H1 (cell line): ENCODE data around the gene FADS2. TPM values are rescaled to one million over a fixed set of nuclear protein-coding genes. Genes with fewer than 3 reads are reported as not detected.

Source experiments
- CTCF ChIA-PET: fragments of 300-600 bp; sonication (Branson Sonifier 250); formaldehyde crosslinking; loops from one replicate; lab custom pipeline; 2021; ENCODE audit not compliant: partially characterized antibody; lab: Charles Lee
- POLR2A ChIA-PET: fragments of 300-600 bp; sonication (Branson Sonifier 250); formaldehyde crosslinking; loops from one replicate; lab custom pipeline; 2021; ENCODE audit warnings: inconsistent platforms; ENCODE audit not compliant: partially characterized antibody; lab: Charles Lee
- DNase-seq, 2 experiments: peaks; one replicate each; pipeline versions ENCODE4 v3.0.0 to v3.0.0-alpha.2; 2010 to 2022; ENCODE audit warnings: low spot score in 2 of 2, low read depth in 1 of 2, mixed read lengths in 1 of 2
- FAIRE-seq: peaks from 2 replicates; lab custom pipeline; 2011; peaks lifted over from hg19 to GRCh38; lab: Jason Lieb, UNC
- H2AFZ ChIP-seq: 2 replicates; pipeline ENCODE4 v1.8.1; 2012; ENCODE audit warnings: low read length, inconsistent platforms
- H2AK5ac ChIP-seq: 2 replicates; pipeline ENCODE4 v1.6.1; 2013; ENCODE audit warnings: low read depth, low read length
- H2BK120ac ChIP-seq: replicated peaks from 2 replicates; pipeline ENCODE3; 2013; ENCODE audit warnings: low read depth, low read length, inconsistent platforms
- H2BK12ac ChIP-seq: 2 replicates; pipeline ENCODE4 v1.6.1; 2013; ENCODE audit warnings: low read depth, low read length
- H2BK15ac ChIP-seq: 2 replicates; pipeline ENCODE4 v1.6.1; 2013; ENCODE audit warnings: low read length
- H2BK20ac ChIP-seq: 2 replicates; pipeline ENCODE4 v1.6.1; 2013; ENCODE audit warnings: low read length
- H2BK5ac ChIP-seq: 2 replicates; pipeline ENCODE4 v1.6.1; 2013; ENCODE audit warnings: low read depth, low read length
- H3K14ac ChIP-seq: 2 replicates; pipeline ENCODE4 v1.6.1; 2013; ENCODE audit warnings: inconsistent platforms; ENCODE audit not compliant: insufficient read length
- H3K18ac ChIP-seq: 2 replicates; pipeline ENCODE4 v1.6.1; 2013; ENCODE audit warnings: low read length; ENCODE audit errors: extremely low read depth
- H3K23ac ChIP-seq: 2 replicates; pipeline ENCODE4 v1.6.1; 2013; ENCODE audit warnings: inconsistent platforms; ENCODE audit not compliant: insufficient read length
- H3K23me2 ChIP-seq: 2 replicates; pipeline ENCODE4 v1.6.1; 2013; ENCODE audit warnings: low read depth, low read length
- H3K27ac ChIP-seq: 2 replicates; pipeline ENCODE4 v1.6.1; 2011; ENCODE audit warnings: low read depth, low read length, inconsistent platforms
- H3K27me3 ChIP-seq, 4 experiments: replicated peaks in 1 of 4; 1 replicate in 1 of 4; 2 replicates in 3 of 4; pipeline versions ENCODE4 v1.6.1 to v1.8.1; 2011 to 2013; ENCODE audit warnings: low read length in 3 of 4, mild to moderate bottlenecking in 3 of 4, inconsistent platforms in 2 of 4, mixed read lengths in 2 of 4, moderate library complexity in 1 of 4; ENCODE audit not compliant: control insufficient read depth in 3 of 4, insufficient read depth in 3 of 4; ENCODE audit errors: extremely low read depth in 1 of 4
- H3K36me3 ChIP-seq, 4 experiments: 2 replicates each; pipeline versions ENCODE4 v1.6.1 to v1.8.1; 2011 to 2013; ENCODE audit warnings: mild to moderate bottlenecking in 4 of 4, low read length in 3 of 4, moderate library complexity in 2 of 4, control low read depth in 1 of 4, inconsistent platforms in 1 of 4; ENCODE audit not compliant: insufficient read depth in 4 of 4, control insufficient read depth in 2 of 4
- H3K4ac ChIP-seq: replicated peaks from 2 replicates; pipeline ENCODE3; 2013; ENCODE audit warnings: low read length, low read depth, mixed read lengths, inconsistent platforms; ENCODE audit not compliant: insufficient read length
- H3K4me1 ChIP-seq, 4 experiments: replicated peaks in 1 of 4; 1 replicate in 1 of 4; 2 replicates in 3 of 4; pipeline versions ENCODE4 v1.6.1 to v1.8.1; 2011 to 2013; ENCODE audit warnings: low read length in 3 of 4, inconsistent platforms in 2 of 4, mixed read lengths in 1 of 4; ENCODE audit not compliant: insufficient read depth in 4 of 4, control insufficient read depth in 3 of 4
- H3K4me2 ChIP-seq, 2 experiments: 2 replicates each; pipeline versions ENCODE4 v1.6.1 to v1.8.1; 2011 to 2013; ENCODE audit warnings: low read depth in 2 of 2, low read length in 2 of 2, control low read depth in 1 of 2, inconsistent platforms in 1 of 2, mild to moderate bottlenecking in 1 of 2; ENCODE audit not compliant: insufficient read depth in 1 of 2
- H3K4me3 ChIP-seq, 4 experiments: fragments of 200-600, 300-600 bp in 1 of 4; sonication (generic), shearing (Covaris generic), sonication (Bioruptor Twin) in 1 of 4; 2 replicates each; pipeline versions ENCODE4 v1.5.1 to v1.8.1; 2011 to 2016; ENCODE audit warnings: low read length in 4 of 4, low read depth in 3 of 4, control low read depth in 2 of 4, inconsistent platforms in 2 of 4, mild to moderate bottlenecking in 2 of 4, mixed read lengths in 1 of 4, moderate library complexity in 1 of 4; ENCODE audit not compliant: insufficient read depth in 2 of 4; ENCODE audit errors: extremely low read depth in 1 of 4
- H3K56ac ChIP-seq: replicated peaks from 2 replicates; pipeline ENCODE3; 2013; ENCODE audit warnings: low read depth, mild to moderate bottlenecking, mixed read lengths, low read length, inconsistent platforms; ENCODE audit not compliant: insufficient read length
- H3K79me1 ChIP-seq: 2 replicates; pipeline ENCODE4 v1.6.1; 2013; ENCODE audit warnings: low read depth, low read length, control low read depth
- H3K79me2 ChIP-seq, 2 experiments: 2 replicates each; pipeline versions ENCODE4 v1.6.1 to v1.8.1; 2012 to 2013; ENCODE audit warnings: low read length in 2 of 2, mild to moderate bottlenecking in 2 of 2, inconsistent platforms in 1 of 2; ENCODE audit not compliant: insufficient read depth in 2 of 2, control insufficient read depth in 1 of 2
- H3K9ac ChIP-seq, 4 experiments: replicated peaks in 1 of 4; 1 replicate in 1 of 4; 2 replicates in 3 of 4; pipeline versions ENCODE4 v1.6.1 to v1.8.1; 2011 to 2013; ENCODE audit warnings: low read depth in 3 of 4, low read length in 3 of 4, control low read depth in 2 of 4, mild to moderate bottlenecking in 2 of 4, moderate library complexity in 2 of 4, inconsistent platforms in 1 of 4; ENCODE audit errors: extremely low read depth in 1 of 4
- H3K9me3 ChIP-seq, 2 experiments: 2 replicates each; pipeline versions ENCODE4 v1.6.1 to v1.8.1; 2012 to 2013; ENCODE audit warnings: mild to moderate bottlenecking in 2 of 2, moderate library complexity in 2 of 2, control low read depth in 1 of 2, inconsistent platforms in 1 of 2, low read depth in 1 of 2, low read length in 1 of 2, mixed read lengths in 1 of 2; ENCODE audit not compliant: insufficient read depth in 2 of 2
- H4K20me1 ChIP-seq, 2 experiments: replicated peaks in 1 of 2; 2 replicates each; pipeline versions ENCODE3 to v1.8.1; 2011 to 2013; ENCODE audit warnings: inconsistent platforms in 2 of 2, low read length in 2 of 2, mild to moderate bottlenecking in 1 of 2; ENCODE audit not compliant: insufficient read depth in 2 of 2, control insufficient read depth in 1 of 2
- H4K5ac ChIP-seq: 2 replicates; pipeline ENCODE4 v1.6.1; 2013; ENCODE audit warnings: low read length, low read depth, mixed read lengths, inconsistent platforms; ENCODE audit not compliant: insufficient read length
- H4K8ac ChIP-seq: 2 replicates; pipeline ENCODE4 v1.8.0; 2013; ENCODE audit warnings: mild to moderate bottlenecking, moderate library complexity, low read length, inconsistent platforms; ENCODE audit not compliant: insufficient read depth; ENCODE audit errors: extremely low read depth
- H4K91ac ChIP-seq: replicated peaks from 2 replicates; pipeline ENCODE3; 2013; ENCODE audit warnings: low read length, mixed read lengths, inconsistent platforms; ENCODE audit not compliant: insufficient read length
- EGR1 ChIP-seq: IDR thresholded peaks from 2 replicates; pipeline ENCODE4 v1.6.1; 2011; ENCODE audit warnings: low read depth, low read length, borderline replicate concordance
- POLR2AphosphoS5 ChIP-seq: IDR thresholded peaks from 2 replicates; pipeline ENCODE4 v1.6.1; 2011; ENCODE audit warnings: low read depth, low read length
- WGBS, 2 experiments: shearing (Covaris generic) in 1 of 2; methylation state at CpG; one replicate each; pipeline versions ENCODE4 v1.1.6 to v1.1.7; 2013 to 2015; ENCODE audit warnings: low lambda C conversion rate in 2 of 2, mixed read lengths in 2 of 2, inconsistent platforms in 1 of 2, low coverage in 1 of 2, missing lambda C conversion rate in 1 of 2; ENCODE audit not compliant: insufficient replicate concordance in 2 of 2, insufficient coverage in 1 of 2, insufficient read length in 1 of 2; ENCODE audit errors: extremely low coverage in 1 of 2, missing lambda C conversion rate in 1 of 2; 5-methylcytosine and 5-hydroxymethylcytosine counted together
- polyA plus RNA-seq, 7 experiments: library from polyadenylated mRNA; depleted of rRNA in 3 of 7; stranded (reverse) in 5 of 7; unstranded in 2 of 7; fragments of >200 nt in 5 of 7; fragments of 200-250 nt in 2 of 7; gene quantifications; 1 replicate in 5 of 7; 2 replicates in 1 of 7; 4 replicates in 1 of 7; pipeline versions ENCODE4 v1.2.1 to v1.2.3, GENCODE V29; 2011 to 2013; ENCODE audit warnings: missing spikeins in 2 of 7, mixed read lengths in 2 of 7
- total RNA-seq: library from RNA; stranded (reverse); fragmentation: NEBNext Ultra II Directional; extraction: Animal tissue kit (Norgen Biotek cat#: 25700); gene quantifications from 2 replicates; pipeline ENCODE4 v1.2.1, GENCODE V29; 2021

The FADS2 gene
- total and polyA plus RNA-seq, 2 of the 8 experiments (the other 6 are each of a cell fraction or from before 2014, with no cell fraction given) = 499 to 701 TPM

GRCh38 chr11:61866958-61867343 is 38.9 kb downstream of the FADS2 start:
- Histone ChIP-seq H3K18ac (no peak overlapping the region), H3K23me2 (no peaks in the 10 kb centered on the region), H4K5ac (no peak overlapping the region), H3K14ac (no peak overlapping the region), H3K27me3 (peaks cover 0 to 7% (median 5%) of the 10 kb centered on the region in 4 experiments; a peak in 5 of 7 replicates), H3K27ac (no peak overlapping the region), H2AK5ac (no peak overlapping the region), H3K9me3 (no peaks in the 10 kb centered on the region), H2BK12ac (no peak overlapping the region), H3K36me3 (peaks cover 17 to 40% (median 25%) of the 10 kb centered on the region in 4 experiments), H3K56ac (no peak overlapping the region), H2BK5ac (no peak overlapping the region), H3K23ac (no peak overlapping the region), H3K9ac (no peak overlapping the region), H3K79me2 (no peaks in the 10 kb centered on the region), H3K79me1 (no peaks in the 10 kb centered on the region), H2BK20ac (no peak overlapping the region), H4K8ac (no peak overlapping the region), H3K4ac (no peak overlapping the region), H3K4me3 (no peak overlapping the region), H2BK15ac (no peak overlapping the region), H2BK120ac (no peak overlapping the region), H4K20me1 (peaks cover 2 to 9% of the 10 kb centered on the region in 2 experiments), H4K91ac (no peak overlapping the region), H3K4me1 (peaks cover 0 to 9% (median 4%) of the 10 kb centered on the region in 4 experiments; a peak in 6 of 7 replicates), H2AFZ (no peak overlapping the region), H3K4me2 (no peak overlapping the region)
- 0 out of 2 replicates have a peak, but pooled peaks have one; percentile 1 for TF ChIP-seq POLR2AphosphoS5
- TF ChIP-seq EGR1 = no peak
- FAIRE-seq (no peak), DNase-seq (no peak)
- 87% methylated on average over 5 of the region's 6 CpGs; no CpG with 5 or more reads in 1 of the 2 experiments for WGBS, 2 experiments
- POLR2A ChIA-PET = interaction anchor here (0.6 to 1.8 kb wide), 11 partner anchors 9 to 241 kb away, joined by 3 to 8 read pairs (median 3); partner anchors contain the start of genes FADS2, FEN1, FTH1 and TMEM258
- CTCF ChIA-PET = interaction anchor here (0.6 to 10.9 kb wide), 7 partner anchors 8 to 241 kb away, joined by 3 to 172 read pairs (median 5); no protein-coding TSS in a partner anchor
